Type B pancreatic cell (in vitro differentiated cells): Measurements from ENCODE around the gene B2M. TPM values are rescaled to one million over a fixed set of nuclear protein-coding genes. Genes with fewer than 3 reads are reported as not detected.

Experiments
- DNase-seq: peaks from one replicate; pipeline ENCODE4 v3.0.0; 2021; ENCODE audit warnings: mixed read lengths; ENCODE audit not compliant: unreplicated experiment; ENCODE audit errors: extremely low spot score
- H3K27ac Mint-ChIP-seq: 2 replicates; pipeline ENCODE4 v1.8.0; 2021; ENCODE audit warnings: mild to moderate bottlenecking, mixed read lengths
- H3K27me3 Mint-ChIP-seq: 2 replicates; pipeline ENCODE4 v1.8.0; 2021; ENCODE audit warnings: mixed read lengths
- H3K36me3 Mint-ChIP-seq: 2 replicates; pipeline ENCODE4 v1.8.0; 2021; ENCODE audit warnings: mixed read lengths
- H3K4me1 Mint-ChIP-seq: one replicate; pipeline ENCODE4 v1.8.0; 2021; ENCODE audit warnings: mixed read lengths; ENCODE audit not compliant: unreplicated experiment
- H3K4me3 Mint-ChIP-seq: 2 replicates; pipeline ENCODE4 v1.8.0; 2021; ENCODE audit warnings: mild to moderate bottlenecking, mixed read lengths
- H3K9me3 Mint-ChIP-seq: 2 replicates; pipeline ENCODE4 v1.8.0; 2021; ENCODE audit warnings: mixed read lengths
- CTCF ChIP-seq: fragments of 200-600 bp; sonication (generic); conservative IDR thresholded peaks from 2 replicates; pipeline ENCODE4 v1.5.0; 2021; ENCODE audit warnings: antibody characterized with exemption, mild to moderate bottlenecking
- long read RNA-seq: library from polyadenylated mRNA; unstranded; transcript quantifications from one replicate; pipeline ENCODE4 v2.0.0, GENCODE V29; 2020
- total RNA-seq: library from RNA; stranded (reverse); gene quantifications from 2 replicates; pipeline ENCODE4 v1.2.1, GENCODE V29; 2021; ENCODE audit warnings: low replicate concordance

B2M gene
- total RNA-seq, result 400 and 519 TPM in 2 replicates
- long read RNA-seq, transcript B2M-204 (4 exons, 1,705 nt), result major isoform, 907 of 946 reads
- long read RNA-seq, transcript B2M-213 (1 exons, 2,329 nt), result minor isoform, 6 of 946 reads
- long read RNA-seq, partial matches to known transcripts, result 20 of 946 reads
- long read RNA-seq, other reads (novel, unspliced or antisense), result 7 of 946 reads

- peaks cover 11% of the 10 kb centered on the region for H3K36me3 Mint-ChIP-seq
- peak within 1 kb of the TSS; percentile 99 for H3K27ac Mint-ChIP-seq
- peak; percentile 6 for TF ChIP-seq CTCF
- H3K4me1 Mint-ChIP-seq, result peaks cover 15% of the 10 kb centered on the region
- H3K4me3 Mint-ChIP-seq, result peak within 1 kb of the TSS; percentile 100
- peak; percentile 96 for DNase-seq
- no peaks in the 10 kb centered on the region for H3K27me3 Mint-ChIP-seq
- no peaks in the 10 kb centered on the region for H3K9me3 Mint-ChIP-seq
Measured at GRCh38 chr15:44711096-44711742, at the start of gene B2M, which contains the start of gene PATL2. B2M (plus strand) TSS chr15:44711517; CDS start chr15:44711547, 30 bp downstream. PATL2 (minus strand) TSS chr15:44711323; CDS start chr15:44676490, 34,833 bp downstream.

GRCh38 chr15:44661576-44661975, 49.7 kb upstream of the B2M start:
- Mint-ChIP-seq H3K27ac (no peak overlapping the region), H3K27me3 (no peaks in the 10 kb centered on the region), H3K9me3 (no peaks in the 10 kb centered on the region), H3K36me3 (peaks cover 7% of the 10 kb centered on the region), H3K4me3 (peak overlapping the region; percentile 59), H3K4me1 (peaks cover 9% of the 10 kb centered on the region)
- TF ChIP-seq CTCF, result no peak
- no peak for DNase-seq

GRCh38 chr15:44662478-44663409, 48.6 kb upstream of the B2M start:
- Mint-ChIP-seq H3K27ac (peak overlapping the region; percentile 93), H3K9me3 (no peaks in the 10 kb centered on the region), H3K36me3 (peaks cover 6% of the 10 kb centered on the region), H3K4me1 (peaks cover 9% of the 10 kb centered on the region), H3K4me3 (peak overlapping the region; percentile 99), H3K27me3 (peaks cover 9% of the 10 kb centered on the region)
- no peak for DNase-seq
- TF ChIP-seq CTCF, result no peak

GRCh38 chr15:44663410-44664308, 47.7 kb upstream of the B2M start, which contains the start of gene SPG11:
SPG11 (minus strand) TSS chr15:44663662; CDS start chr15:44663647, 15 bp downstream.
- Mint-ChIP-seq H3K27me3 (peaks cover 14% of the 10 kb centered on the region), H3K9me3 (no peaks in the 10 kb centered on the region)

More at GRCh38 chr15:44663410-44664308, 47.7 kb upstream of the B2M start, which contains the start of gene SPG11:
- H3K4me1 Mint-ChIP-seq, result peaks cover 9% of the 10 kb centered on the region
- peaks cover 6% of the 10 kb centered on the region for H3K36me3 Mint-ChIP-seq
- DNase-seq, result peak; percentile 96
- peak within 1 kb of the TSS; percentile 93 for H3K27ac Mint-ChIP-seq
- H3K4me3 Mint-ChIP-seq, result peak within 1 kb of the TSS; percentile 99
- TF ChIP-seq CTCF, result peak; percentile 97
